AG09309 (cell line): ENCODE measurements around the gene ESRP2.

Experiments used
- DNase-seq: peaks from one replicate; pipeline ENCODE4 v3.0.0-alpha.2; 2010; ENCODE audit warnings: low read depth
- H3K4me3 ChIP-seq: 2 replicates; pipeline ENCODE4 v1.5.1; 2011; ENCODE audit warnings: mild to moderate bottlenecking, low read depth, low read length, moderate library complexity; ENCODE audit not compliant: control insufficient read depth
- CTCF ChIP-seq: IDR thresholded peaks from 2 replicates; pipeline ENCODE4 v1.5.1; 2011; ENCODE audit warnings: mild to moderate bottlenecking, low read depth, low read length, inconsistent platforms; ENCODE audit not compliant: insufficient read depth, control insufficient read depth; ENCODE audit errors: missing control alignments

The ESRP2 gene

GRCh38 chr16:68233835-68234187 lies 2.1 kb downstream of the ESRP2 start:
- DNase-seq = no peak
- H3K4me3 ChIP-seq = no peak overlapping the region
- TF ChIP-seq CTCF = no peak

GRCh38 chr16:68233085-68233834 lies 2.7 kb downstream of the ESRP2 start:
- TF ChIP-seq CTCF = no peak
- DNase-seq = no peak
- H3K4me3 ChIP-seq = no peak overlapping the region

- no peak overlapping the region for H3K4me3 ChIP-seq
- no peak for TF ChIP-seq CTCF
- no peak for DNase-seq
These were observed 3.6 kb downstream of the ESRP2 start for GRCh38 chr16:68232335-68232734.

DNA sequence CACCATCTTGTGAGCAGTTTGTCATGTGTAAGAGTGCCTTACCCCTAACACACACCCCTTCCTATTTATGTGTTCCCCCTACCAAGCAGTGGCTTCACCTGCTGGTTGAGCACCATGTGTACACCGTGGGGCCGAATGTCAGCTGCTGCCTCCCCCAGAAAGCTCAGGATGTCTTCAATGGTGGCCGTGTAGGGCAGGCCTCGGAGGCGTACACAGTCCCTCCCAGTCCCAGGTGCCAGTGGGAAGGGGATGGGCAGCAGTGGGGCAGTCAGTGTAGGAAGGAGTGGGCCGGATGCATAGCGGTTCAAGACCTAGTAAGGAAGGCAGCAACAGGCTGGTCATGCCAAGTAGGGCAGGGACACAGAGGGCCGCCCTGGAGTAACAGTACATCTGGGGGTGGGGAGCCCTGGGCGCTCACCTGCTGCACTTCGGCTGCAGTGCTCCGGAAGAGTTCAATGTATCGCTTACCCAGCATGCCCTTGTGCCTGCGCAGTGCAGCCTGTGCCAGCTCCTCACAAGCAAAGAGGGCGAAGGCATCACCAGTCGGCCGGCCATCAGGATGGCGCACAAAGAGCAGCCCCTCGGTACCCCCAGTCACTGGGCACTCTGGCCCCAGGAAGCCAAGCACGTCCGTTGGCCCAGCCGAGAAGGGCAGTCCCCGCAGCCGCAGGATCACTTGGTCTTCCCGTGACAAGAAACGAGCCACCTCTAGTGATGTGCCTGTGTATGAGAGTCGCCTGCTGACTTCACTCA lies 4.4 kb downstream of the ESRP2 start:
- DNase-seq = no peak
- TF ChIP-seq CTCF = no peak
- no peak overlapping the region for H3K4me3 ChIP-seq

GRCh38 chr16:68230956-68231355 lies 5.0 kb downstream of the ESRP2 start:
- no peak for TF ChIP-seq CTCF
- H3K4me3 ChIP-seq = no peak overlapping the region

DNA sequence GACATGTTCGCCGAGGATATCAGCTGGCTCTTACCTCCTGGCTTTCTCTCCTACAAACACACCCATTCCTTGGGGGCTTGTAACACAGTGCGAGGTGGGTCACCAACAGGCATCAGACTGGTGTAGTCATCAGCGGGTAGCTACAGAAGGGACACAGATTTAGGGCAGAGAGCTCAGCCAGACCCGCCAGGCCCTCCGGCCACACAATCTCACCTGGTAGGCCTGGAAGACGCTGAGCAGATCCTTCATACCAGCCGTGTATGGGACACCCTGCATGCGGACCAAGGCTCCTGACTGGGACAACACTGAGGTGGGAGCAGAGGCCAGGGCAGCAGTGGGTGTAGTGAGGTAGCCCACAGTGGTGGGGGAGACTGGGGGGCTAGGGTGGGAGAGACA lies 5.8 kb downstream of the ESRP2 start:
- no peak for TF ChIP-seq CTCF
- no peak overlapping the region for H3K4me3 ChIP-seq
- DNase-seq = no peak

More at GRCh38 chr16:68230956-68231355, 5.0 kb downstream of the ESRP2 start:
- DNase-seq = no peak
